Activated CD4-positive, alpha-beta T cell treated with anti-CD3 and anti-CD28 coated beads, Interleukin-2, amount 50 U/mL, for 4 hours (primary cell): Measurements from ENCODE around the gene TRAF5.

ENCODE experiments used
- DNase-seq, 2 experiments: peaks; one replicate each; pipeline ENCODE4 v3.0.0-alpha.2; 2020

Gene TRAF5

DNA sequence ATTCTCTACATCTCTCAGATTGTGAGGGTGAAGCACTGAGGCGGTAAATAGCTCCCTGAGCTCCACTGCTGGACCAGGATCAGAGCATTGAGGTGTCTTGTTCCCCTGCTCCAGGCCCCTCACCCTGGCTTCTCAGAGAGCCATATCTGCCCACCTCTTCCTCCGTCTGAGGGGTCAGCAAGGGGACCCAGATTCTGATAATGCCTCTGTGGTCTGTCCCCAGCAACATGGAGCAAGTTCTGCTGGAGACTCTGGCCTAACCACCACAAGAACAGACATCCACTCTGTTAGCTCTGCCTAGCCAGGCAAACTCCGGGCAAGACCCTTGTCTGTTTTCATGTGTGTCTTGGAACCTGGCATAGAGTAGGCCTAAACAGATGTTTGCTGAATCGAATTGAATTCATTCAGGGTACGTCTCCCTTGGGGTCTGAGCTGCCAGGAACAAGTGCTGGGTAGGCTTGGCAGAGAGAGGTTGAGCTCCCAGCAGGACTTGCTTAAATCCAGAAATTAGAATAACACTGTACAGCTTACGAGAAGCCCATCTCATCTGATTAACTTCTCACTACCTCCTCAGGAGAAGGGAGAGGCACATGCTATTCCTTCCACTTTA lies 2.3 kb downstream of the TRAF5 start:
- no peak for DNase-seq

DNA sequence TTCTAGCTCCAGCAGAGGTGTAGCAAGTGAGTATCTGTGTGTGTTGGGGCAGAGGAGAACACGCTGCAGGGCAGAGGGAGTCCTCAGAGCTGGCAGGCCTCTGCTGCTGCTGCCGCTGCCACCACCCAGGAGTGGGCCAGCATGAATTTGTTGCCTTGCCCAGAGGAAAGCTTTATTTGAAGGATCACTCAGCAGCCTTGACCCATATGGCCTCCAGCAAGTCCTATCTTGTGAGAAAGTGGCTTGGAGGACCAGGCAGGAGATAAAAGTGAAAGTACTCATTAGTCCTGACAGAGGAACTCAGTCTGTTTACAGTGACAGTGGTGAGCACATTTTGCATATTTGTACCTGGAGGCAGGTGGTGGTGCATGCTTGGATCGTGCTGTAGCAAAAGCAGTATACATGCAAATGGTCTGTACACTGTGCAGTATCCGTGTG lies 3.1 kb downstream of the TRAF5 start:
- no peak for DNase-seq

DNA sequence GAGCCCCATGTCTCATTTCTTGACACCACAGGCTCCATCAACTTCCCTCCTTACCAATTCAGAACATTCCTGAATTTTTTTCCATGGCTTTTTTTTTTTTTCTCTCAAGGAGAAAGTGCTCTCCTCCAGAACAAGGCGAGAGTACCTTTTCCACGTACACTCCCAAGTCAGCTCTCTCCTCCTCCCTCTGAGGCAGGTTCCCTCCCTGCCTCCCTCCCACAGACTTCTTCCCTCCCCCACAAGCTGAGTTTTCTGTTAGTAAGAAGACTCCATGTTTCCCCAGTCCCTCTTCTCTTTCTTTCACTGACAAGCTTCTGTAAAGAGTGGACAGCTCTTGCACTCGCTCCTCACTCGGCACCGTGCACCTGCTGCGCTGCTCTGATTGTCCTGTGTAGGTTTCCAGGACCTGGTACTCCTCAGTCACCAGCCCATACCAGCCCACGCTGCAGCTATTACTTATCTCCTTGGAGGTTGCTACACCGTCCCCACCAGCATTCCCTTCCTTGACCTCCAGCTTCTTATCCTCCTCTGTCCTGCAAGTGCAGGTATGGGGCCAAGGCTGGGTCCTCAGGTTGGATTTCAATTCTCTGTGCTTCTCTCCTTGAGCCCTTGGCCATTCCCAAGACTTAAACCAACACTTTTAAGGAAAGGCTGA lies 3.8 kb downstream of the TRAF5 start:
- DNase-seq = no peak

- DNase-seq = no peak
Observed at GRCh38 chr1:211331011-211331709, 4.5 kb downstream of the TRAF5 start.

GRCh38 chr1:211332036-211332616 lies 5.5 kb downstream of the TRAF5 start:
- no peak for DNase-seq

GRCh38 chr1:211332830-211333229 lies 6.2 kb downstream of the TRAF5 start:
- no peak for DNase-seq

GRCh38 chr1:211333906-211334305 lies 7.3 kb downstream of the TRAF5 start:
- no peak for DNase-seq

DNA sequence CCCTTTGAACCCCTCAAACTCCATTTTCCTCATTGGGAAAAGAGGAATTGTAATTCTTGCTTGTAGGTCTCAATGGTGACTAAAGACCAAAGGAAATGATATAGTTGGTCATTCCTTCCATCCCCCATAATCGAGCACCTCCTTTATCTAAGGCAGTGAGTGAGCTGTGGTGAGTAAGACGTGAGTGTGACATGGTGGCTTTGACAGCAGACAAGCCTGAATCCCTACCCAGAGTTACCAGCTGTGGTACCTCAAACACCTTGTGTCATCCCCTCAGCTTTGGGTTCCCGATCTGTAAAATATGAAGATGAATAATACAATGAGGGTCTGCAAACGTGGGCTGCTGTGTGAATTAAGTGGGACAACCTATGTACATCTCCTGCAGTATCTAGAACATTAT lies 8.4 kb downstream of the TRAF5 start:
- no peak for DNase-seq

DNA sequence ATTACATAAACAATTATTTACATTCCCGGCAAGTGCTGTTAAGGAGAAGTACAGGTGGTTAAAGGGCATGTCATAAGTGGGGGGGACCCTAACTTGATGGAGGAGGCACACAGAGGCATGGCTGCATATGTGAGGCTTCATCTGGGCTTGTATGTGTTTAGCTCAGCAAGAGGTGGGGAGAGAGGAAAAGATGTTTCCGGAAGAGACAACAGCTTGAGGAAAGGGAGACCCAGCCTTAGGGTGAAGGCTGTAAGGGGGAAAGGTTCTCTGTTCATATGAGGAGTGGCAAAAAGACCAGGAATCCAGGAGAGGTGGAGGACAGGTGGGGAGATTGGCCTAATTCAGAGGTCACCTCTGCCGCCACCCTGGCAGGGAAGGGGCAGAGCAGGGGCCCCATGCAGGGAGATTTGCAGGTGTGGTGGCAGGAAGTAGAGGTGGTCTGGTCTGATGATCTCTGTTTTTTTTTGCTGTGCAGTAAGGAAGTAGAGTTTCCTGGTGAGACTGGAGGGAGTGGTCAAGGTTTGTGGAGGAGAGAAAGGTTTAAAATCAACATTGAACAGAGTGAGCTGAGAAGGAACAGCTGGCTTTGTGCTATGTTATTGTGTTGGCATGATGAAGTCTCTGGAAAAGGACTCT lies 9.0 kb downstream of the TRAF5 start:
- DNase-seq = no peak

GRCh38 chr1:211336161-211336560 lies 9.5 kb downstream of the TRAF5 start:
- DNase-seq = no peak

- no peak for DNase-seq
Observed at GRCh38 chr1:211336775-211337174, 10.1 kb downstream of the TRAF5 start.

- no peak for DNase-seq
Observed at GRCh38 chr1:211337430-211338223, 11.0 kb downstream of the TRAF5 start.

DNA sequence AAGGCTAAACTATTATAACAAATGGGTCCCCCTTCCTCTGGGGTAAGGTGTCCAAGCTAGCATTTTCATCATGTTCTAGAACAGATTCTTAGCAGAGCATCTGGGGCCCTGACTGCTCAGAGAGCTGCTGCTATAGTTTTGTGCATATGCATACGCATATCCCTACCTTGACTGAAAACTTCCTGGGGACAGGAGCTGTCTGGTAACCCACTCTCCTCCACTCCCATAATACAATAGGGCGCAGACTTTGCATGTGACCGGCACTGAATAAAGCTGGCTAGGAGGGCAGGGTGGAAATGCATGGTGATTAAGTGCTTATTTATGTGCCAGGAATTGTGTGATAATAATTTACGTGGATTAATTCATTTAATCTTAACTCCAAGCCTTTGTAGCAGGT lies 11.6 kb downstream of the TRAF5 start:
- DNase-seq = no peak

DNA sequence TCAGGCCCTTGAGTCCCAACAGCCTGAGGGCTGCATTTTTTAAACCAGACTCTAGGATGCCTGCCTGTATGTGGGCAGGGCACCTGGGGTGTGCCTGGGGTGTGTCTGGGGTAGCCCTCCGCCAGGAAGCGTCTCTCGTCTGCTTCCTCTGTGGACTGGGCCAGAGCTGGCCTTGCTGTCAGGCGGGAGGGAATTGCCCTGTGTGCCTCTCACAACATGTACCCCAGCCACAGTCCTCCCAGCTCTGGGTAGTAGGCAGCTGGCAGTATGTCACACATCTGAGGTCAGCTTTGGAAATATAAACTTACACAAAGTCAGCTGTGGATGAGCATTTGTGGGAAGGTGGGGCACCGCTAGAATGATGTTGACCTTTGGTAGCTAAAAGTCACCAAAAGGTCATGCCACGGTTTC lies 13.0 kb downstream of the TRAF5 start:
- DNase-seq = no peak

DNA sequence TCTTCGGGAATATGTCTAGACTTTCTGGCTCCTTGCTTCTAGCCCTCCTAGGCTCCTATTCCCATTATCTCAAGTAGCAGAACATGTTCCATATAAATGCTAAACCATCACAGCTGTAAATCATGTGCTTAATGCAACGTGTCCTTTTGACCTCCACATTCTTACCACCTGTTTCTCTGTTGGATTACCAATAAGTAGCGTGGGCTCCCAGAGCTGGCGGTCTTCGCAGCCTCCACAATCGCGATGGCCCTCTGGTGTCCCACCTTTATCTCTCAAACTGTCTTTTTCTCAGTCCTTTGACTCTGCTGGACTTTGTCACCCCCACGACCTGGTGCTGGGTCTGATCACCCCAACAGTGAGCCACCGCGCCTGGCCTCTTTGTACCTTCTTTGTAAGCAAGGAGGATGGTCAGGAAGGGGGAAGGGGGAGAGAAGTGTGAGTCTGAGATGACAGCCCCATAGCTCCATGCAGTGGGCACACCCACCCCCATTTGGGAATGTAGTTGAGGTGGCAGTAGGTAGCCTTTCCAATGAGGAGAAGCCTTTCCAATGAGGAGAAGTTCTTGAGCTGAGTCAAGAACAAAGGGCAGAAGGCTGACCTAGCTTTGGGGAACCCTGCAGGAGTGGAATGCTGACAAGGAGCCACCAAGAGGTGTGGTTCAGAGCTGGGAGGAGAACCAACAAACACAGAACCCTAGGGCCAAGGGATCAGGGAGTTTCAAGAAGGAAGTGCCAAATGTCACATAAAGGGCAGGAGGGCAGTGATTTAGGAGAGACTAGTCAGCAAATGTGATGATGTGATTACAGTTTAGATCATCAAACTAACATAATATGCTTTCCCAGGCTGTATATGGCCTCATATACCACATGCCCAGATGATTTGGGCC lies 14.2 kb downstream of the TRAF5 start:
- DNase-seq = no peak

- no peak for DNase-seq
Observed at GRCh38 chr1:211341999-211342398, 15.4 kb downstream of the TRAF5 start.

DNA sequence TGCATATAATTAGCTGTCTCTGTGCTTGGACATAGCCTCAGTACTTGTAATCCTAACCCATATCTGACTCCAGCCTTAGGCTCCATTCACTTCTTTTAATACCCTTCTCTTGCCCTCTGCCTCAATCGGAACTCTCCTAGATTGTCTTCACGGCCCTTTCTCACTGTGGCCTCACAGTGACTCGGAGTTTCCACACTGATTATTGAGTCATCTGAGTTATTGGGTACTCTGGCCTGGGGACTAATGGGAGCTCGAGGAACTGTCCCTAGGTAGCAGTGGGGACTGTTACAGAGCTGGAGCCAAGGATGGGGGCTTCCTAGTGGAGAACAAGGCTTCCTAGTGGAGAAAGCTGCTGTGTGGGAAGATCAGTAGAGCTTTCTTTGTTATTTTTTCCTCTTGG lies 17.0 kb downstream of the TRAF5 start:
- DNase-seq = no peak

GRCh38 chr1:211344152-211344618 lies 17.6 kb downstream of the TRAF5 start:
- DNase-seq = no peak

DNA sequence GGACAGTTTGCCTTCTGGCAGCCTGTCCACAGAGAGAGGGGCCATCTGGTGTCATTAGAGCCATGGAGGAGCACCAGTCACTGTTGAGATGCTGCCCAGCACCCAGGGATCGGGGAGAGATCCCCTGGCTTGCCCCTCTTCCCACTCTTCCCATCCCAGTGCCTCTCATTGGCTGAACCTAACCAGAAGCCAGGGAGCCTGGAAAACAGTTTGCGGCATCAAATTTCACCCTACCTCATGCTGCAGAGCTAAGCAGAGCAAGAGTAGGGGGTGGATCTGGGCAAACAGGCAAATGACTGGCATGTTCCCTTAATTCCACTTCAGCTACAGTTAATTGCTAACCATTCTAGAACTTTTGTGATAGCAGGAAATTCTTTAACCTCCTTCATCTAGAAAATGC lies 19.1 kb downstream of the TRAF5 start:
- DNase-seq = no peak

- DNase-seq = no peak
Observed at GRCh38 chr1:211347077-211347844, 20.6 kb downstream of the TRAF5 start.

- DNase-seq = no peak
Observed at GRCh38 chr1:211348547-211348946, 21.9 kb downstream of the TRAF5 start.
